Testis (tissue), 2 donors: ENCODE results near the gene ANTXR2.

Experiments used
- CTCF ChIP-seq, 3 experiments: fragments of 450-650 bp in 2 of 3; fragments of 200-600 bp in 1 of 3; sonication (generic) in 1 of 3; IDR thresholded peaks; one replicate each; pipeline ENCODE4 v1.5.1; 2016 to 2019; ENCODE audit warnings: antibody characterized with exemption in 3 of 3, mild to moderate bottlenecking in 2 of 3, moderate library complexity in 1 of 3
- POLR2A ChIP-seq: fragments of 450-650 bp; IDR thresholded peaks from one replicate; pipeline ENCODE4 v1.6.1; 2017; ENCODE audit warnings: antibody characterized with exemption, mild to moderate bottlenecking, moderate library complexity

GRCh38 chr4:80054375-80054774, 18.7 kb downstream of the ANTXR2 start:
- TF ChIP-seq POLR2A, result no peak
- TF ChIP-seq CTCF (IDR thresholded peaks at IDR 0.05), result no peak
